ENCODE results near the gene ARMC6.

ARMC6 gene

GRCh38 chr19:19098084-19098702 lies 64.8 kb downstream of the ARMC6 start:
- H3K27ac ChIP-seq (ENCODE audit: extremely low read depth, low read depth, low read length): no peak overlapping the region
- peaks cover 0 to 4% of the 10 kb centered on the region in 2 experiments; a peak in 1 of 3 replicates for H3K36me3 ChIP-seq (ENCODE audit: control insufficient read depth in 2 of 2, insufficient read depth in 1 of 2, low read length in 2 of 2)
- H3K9me3 ChIP-seq (ENCODE audit: control insufficient read depth, insufficient read depth, low read depth, low read length): no peaks in the 10 kb centered on the region
- no peak overlapping the region for H3K4me3 ChIP-seq (ENCODE audit: low read depth, low read length)
- POLR2A ChIA-PET: no interaction called here
- no peaks in the 10 kb centered on the region for H3K4me1 ChIP-seq (ENCODE audit: control insufficient read depth, insufficient read depth, low read length)
- TF ChIP-seq ZNF488 (tag by site-specific recombination; IDR thresholded peaks at IDR 0.05) (no peak), ZNF157 (tag by site-specific recombination; IDR thresholded peaks at IDR 0.05) (no peak), HOXC10 (CRISPR knock-in tag; IDR thresholded peaks at IDR 0.05) (no peak), ZNF555 (tag by site-specific recombination; conservative IDR thresholded peaks at IDR 0.05) (no peak)
- CTCF ChIA-PET: interaction anchor here (1.0 to 1.2 kb wide), 2 partner anchors 10 to 42 kb away, joined by 3 to 4 read pairs; no protein-coding TSS in a partner anchor

GRCh38 chr19:19098703-19099632 lies 65.6 kb downstream of the ARMC6 start:
- Histone ChIP-seq H3K36me3 (ENCODE audit: control insufficient read depth in 2 of 2, insufficient read depth in 1 of 2, low read length in 2 of 2) (peaks cover 0 to 4% of the 10 kb centered on the region in 2 experiments; a peak in 1 of 3 replicates), H3K4me1 (ENCODE audit: control insufficient read depth, insufficient read depth, low read length) (no peaks in the 10 kb centered on the region), H3K4me3 (ENCODE audit: low read depth, low read length) (no peak overlapping the region), H3K27ac (ENCODE audit: extremely low read depth, low read depth, low read length) (no peak overlapping the region), H3K9me3 (ENCODE audit: control insufficient read depth, insufficient read depth, low read depth, low read length) (no peaks in the 10 kb centered on the region)
- TF ChIP-seq, protein P1, sequence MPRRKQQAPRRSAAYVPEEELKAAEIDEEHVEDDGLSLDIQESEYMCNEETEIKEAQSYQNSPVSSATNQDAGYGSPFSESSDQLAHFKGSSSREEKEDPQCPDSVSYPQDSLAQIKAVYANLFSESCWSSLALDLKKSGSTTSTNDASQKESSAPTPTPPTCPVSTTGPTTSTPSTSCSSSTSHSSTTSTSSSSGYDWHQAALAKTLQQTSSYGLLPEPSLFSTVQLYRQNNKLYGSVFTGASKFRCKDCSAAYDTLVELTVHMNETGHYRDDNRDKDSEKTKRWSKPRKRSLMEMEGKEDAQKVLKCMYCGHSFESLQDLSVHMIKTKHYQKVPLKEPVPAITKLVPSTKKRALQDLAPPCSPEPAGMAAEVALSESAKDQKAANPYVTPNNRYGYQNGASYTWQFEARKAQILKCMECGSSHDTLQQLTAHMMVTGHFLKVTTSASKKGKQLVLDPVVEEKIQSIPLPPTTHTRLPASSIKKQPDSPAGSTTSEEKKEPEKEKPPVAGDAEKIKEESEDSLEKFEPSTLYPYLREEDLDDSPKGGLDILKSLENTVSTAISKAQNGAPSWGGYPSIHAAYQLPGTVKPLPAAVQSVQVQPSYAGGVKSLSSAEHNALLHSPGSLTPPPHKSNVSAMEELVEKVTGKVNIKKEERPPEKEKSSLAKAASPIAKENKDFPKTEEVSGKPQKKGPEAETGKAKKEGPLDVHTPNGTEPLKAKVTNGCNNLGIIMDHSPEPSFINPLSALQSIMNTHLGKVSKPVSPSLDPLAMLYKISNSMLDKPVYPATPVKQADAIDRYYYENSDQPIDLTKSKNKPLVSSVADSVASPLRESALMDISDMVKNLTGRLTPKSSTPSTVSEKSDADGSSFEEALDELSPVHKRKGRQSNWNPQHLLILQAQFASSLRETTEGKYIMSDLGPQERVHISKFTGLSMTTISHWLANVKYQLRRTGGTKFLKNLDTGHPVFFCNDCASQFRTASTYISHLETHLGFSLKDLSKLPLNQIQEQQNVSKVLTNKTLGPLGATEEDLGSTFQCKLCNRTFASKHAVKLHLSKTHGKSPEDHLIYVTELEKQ (tag by site-specific recombination; IDR thresholded peaks at IDR 0.05; ENCODE audit: borderline replicate concordance): no peak
- TF ChIP-seq, protein P2, sequence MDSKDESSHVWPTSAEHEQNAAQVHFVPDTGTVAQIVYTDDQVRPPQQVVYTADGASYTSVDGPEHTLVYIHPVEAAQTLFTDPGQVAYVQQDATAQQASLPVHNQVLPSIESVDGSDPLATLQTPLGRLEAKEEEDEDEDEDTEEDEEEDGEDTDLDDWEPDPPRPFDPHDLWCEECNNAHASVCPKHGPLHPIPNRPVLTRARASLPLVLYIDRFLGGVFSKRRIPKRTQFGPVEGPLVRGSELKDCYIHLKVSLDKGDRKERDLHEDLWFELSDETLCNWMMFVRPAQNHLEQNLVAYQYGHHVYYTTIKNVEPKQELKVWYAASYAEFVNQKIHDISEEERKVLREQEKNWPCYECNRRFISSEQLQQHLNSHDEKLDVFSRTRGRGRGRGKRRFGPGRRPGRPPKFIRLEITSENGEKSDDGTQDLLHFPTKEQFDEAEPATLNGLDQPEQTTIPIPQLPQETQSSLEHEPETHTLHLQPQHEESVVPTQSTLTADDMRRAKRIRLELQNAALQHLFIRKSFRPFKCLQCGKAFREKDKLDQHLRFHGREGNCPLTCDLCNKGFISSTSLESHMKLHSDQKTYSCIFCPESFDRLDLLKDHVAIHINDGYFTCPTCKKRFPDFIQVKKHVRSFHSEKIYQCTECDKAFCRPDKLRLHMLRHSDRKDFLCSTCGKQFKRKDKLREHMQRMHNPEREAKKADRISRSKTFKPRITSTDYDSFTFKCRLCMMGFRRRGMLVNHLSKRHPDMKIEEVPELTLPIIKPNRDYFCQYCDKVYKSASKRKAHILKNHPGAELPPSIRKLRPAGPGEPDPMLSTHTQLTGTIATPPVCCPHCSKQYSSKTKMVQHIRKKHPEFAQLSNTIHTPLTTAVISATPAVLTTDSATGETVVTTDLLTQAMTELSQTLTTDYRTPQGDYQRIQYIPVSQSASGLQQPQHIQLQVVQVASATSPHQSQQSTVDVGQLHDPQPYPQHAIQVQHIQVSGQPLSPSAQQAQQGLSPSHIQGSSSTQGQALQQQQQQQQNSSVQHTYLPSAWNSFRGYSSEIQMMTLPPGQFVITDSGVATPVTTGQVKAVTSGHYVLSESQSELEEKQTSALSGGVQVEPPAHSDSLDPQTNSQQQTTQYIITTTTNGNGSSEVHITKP (tag by site-specific recombination; IDR thresholded peaks at IDR 0.05): peak; percentile 34; the same call in 1 of the 2 replicates
- POLR2A ChIA-PET: interaction anchor here (0.6 kb wide), 1 partner anchor 85 kb away, joined by 3 read pairs; no protein-coding TSS in a partner anchor
- CTCF ChIA-PET: no interaction called here

DNA sequence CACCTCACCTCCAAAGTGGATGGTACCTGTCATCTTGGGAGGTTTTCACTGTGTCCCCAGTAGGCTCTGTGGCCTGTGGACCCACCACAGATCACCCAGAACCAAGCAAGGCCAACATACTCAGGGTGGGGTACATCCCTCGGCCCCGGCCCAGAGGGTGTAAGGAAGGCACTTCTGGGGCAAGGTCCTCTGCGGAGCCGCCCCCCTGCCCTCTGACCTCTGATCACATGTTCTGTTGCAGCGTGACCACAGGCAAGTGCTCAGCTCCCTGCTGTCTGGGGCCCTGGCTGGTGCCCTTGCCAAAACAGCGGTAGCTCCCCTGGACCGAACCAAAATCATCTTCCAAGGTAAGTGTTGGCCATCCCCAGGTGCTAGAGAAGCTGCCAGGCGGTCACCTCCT lies 68.1 kb downstream of the ARMC6 start:
- H3K4me1 ChIP-seq (ENCODE audit: control insufficient read depth, insufficient read depth, low read length): no peaks in the 10 kb centered on the region
- no peak overlapping the region for H3K27ac ChIP-seq (ENCODE audit: extremely low read depth, low read depth, low read length)
- CTCF ChIA-PET: interaction anchor here (0.5 to 0.6 kb wide), 2 partner anchors 110 to 382 kb away, joined by 3 read pairs; no protein-coding TSS in a partner anchor
- H3K9me3 ChIP-seq (ENCODE audit: control insufficient read depth, insufficient read depth, low read depth, low read length): no peaks in the 10 kb centered on the region
- H3K4me3 ChIP-seq (ENCODE audit: low read depth, low read length): no peak overlapping the region
- peaks cover 0 to 4% of the 10 kb centered on the region in 2 experiments; a peak in 1 of 3 replicates for H3K36me3 ChIP-seq (ENCODE audit: control insufficient read depth in 2 of 2, insufficient read depth in 1 of 2, low read length in 2 of 2)
- POLR2A ChIA-PET: no interaction called here
- no peak for TF ChIP-seq ZNF791 (tag by site-specific recombination; IDR thresholded peaks at IDR 0.05)
- no peak for TF ChIP-seq ZNF747 (tag by site-specific recombination; IDR thresholded peaks at IDR 0.05)
- no peak for TF ChIP-seq ZNF311 (tag by site-specific recombination; IDR thresholded peaks at IDR 0.05; ENCODE audit: borderline replicate concordance)
- TF ChIP-seq, protein P3, sequence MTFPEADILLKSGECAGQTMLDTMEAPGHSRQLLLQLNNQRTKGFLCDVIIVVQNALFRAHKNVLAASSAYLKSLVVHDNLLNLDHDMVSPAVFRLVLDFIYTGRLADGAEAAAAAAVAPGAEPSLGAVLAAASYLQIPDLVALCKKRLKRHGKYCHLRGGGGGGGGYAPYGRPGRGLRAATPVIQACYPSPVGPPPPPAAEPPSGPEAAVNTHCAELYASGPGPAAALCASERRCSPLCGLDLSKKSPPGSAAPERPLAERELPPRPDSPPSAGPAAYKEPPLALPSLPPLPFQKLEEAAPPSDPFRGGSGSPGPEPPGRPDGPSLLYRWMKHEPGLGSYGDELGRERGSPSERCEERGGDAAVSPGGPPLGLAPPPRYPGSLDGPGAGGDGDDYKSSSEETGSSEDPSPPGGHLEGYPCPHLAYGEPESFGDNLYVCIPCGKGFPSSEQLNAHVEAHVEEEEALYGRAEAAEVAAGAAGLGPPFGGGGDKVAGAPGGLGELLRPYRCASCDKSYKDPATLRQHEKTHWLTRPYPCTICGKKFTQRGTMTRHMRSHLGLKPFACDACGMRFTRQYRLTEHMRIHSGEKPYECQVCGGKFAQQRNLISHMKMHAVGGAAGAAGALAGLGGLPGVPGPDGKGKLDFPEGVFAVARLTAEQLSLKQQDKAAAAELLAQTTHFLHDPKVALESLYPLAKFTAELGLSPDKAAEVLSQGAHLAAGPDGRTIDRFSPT (tag by site-specific recombination; IDR thresholded peaks at IDR 0.05): no peak
- no peak for TF ChIP-seq MEIS1 (CRISPR knock-in tag; IDR thresholded peaks at IDR 0.05; ENCODE audit: borderline replicate concordance)
- TF ChIP-seq ZNF274 (IDR thresholded peaks at IDR 0.05; ENCODE audit: low read length): no peak
- no peak for TF ChIP-seq ZNF274 (tag by site-specific recombination; IDR thresholded peaks at IDR 0.05; ENCODE audit: borderline replicate concordance)
- no peak for TF ChIP-seq YY2 (tag by site-specific recombination; IDR thresholded peaks at IDR 0.05)
- no peak for TF ChIP-seq ZBTB20 (tag by site-specific recombination; IDR thresholded peaks at IDR 0.05)
- no peak for TF ChIP-seq ZNF76 (tag by site-specific recombination; IDR thresholded peaks at IDR 0.05; ENCODE audit: borderline replicate concordance, low read depth)
- TF ChIP-seq ZNF140 (tag by site-specific recombination; IDR thresholded peaks at IDR 0.05): no peak
- no peak for TF ChIP-seq TCF7L2 (IDR thresholded peaks at IDR 0.05; ENCODE audit: borderline replicate concordance, low read depth, low read length)
- TF ChIP-seq OSR2 (tag by site-specific recombination; IDR thresholded peaks at IDR 0.05): no peak

All from HEK293 (cell line).